ENCODE results near the gene NSFL1C.

- TF ChIP-seq CTCF (IDR thresholded peaks at IDR 0.05) (no peak), POLR2AphosphoS5 (IDR thresholded peaks at IDR 0.05) (no peak)
These were observed 51.7 kb downstream of the NSFL1C start for GRCh38 chr20:1414982-1415381.

Measured in upper lobe of left lung (tissue), 4 donors.